ENCODE data around the gene PHOSPHO2.
A peak's percentile ranks its signal among the peaks of the same experiment; 100 is the strongest.

PHOSPHO2 gene

GRCh38 chr2:169716938-169717690, 22.8 kb downstream of the PHOSPHO2 start:
- DNase-seq (ENCODE audit: low spot score): peak; percentile 32

GRCh38 chr2:169717691-169718063, 23.4 kb downstream of the PHOSPHO2 start:
- DNase-seq (ENCODE audit: low spot score): no peak

- DNase-seq (ENCODE audit: low spot score): no peak
Observed at GRCh38 chr2:169718930-169719504, 24.7 kb downstream of the PHOSPHO2 start.

GRCh38 chr2:169721016-169721415, 26.7 kb downstream of the PHOSPHO2 start:
- DNase-seq (ENCODE audit: low spot score): no peak

GRCh38 chr2:169727065-169727464, 32.8 kb downstream of the PHOSPHO2 start:
- DNase-seq (ENCODE audit: low spot score): no peak

DNA sequence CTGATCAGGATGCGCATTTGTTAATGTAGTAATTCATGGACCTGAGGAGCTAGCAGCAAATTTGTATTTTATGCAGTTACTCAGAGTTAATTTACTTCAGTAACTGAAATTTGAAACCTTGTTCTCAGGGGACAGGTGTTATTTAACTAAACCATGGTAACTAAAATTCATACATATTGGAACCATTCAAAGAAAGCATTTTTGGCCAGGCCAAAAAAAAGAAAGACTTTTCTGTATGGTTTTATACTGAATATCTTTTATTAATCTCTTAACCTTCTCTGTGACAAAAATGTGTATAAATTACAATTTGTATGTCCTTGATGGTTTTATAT, 35.0 kb downstream of the PHOSPHO2 start:
- no peak for DNase-seq (ENCODE audit: low spot score)

GRCh38 chr2:169732075-169732474, 37.8 kb downstream of the PHOSPHO2 start:
- no peak for DNase-seq (ENCODE audit: low spot score)

- peak; percentile 35 for DNase-seq (ENCODE audit: low spot score)
Observed at GRCh38 chr2:169732583-169733358, 38.5 kb downstream of the PHOSPHO2 start.

GRCh38 chr2:169734169-169734847, 40.0 kb downstream of the PHOSPHO2 start:
- DNase-seq (ENCODE audit: low spot score): peak; percentile 29

GRCh38 chr2:169735623-169736022, 41.4 kb downstream of the PHOSPHO2 start:
- DNase-seq (ENCODE audit: low spot score): no peak

GRCh38 chr2:169736902-169737301, 42.6 kb downstream of the PHOSPHO2 start:
- no peak for DNase-seq (ENCODE audit: low spot score)

DNA sequence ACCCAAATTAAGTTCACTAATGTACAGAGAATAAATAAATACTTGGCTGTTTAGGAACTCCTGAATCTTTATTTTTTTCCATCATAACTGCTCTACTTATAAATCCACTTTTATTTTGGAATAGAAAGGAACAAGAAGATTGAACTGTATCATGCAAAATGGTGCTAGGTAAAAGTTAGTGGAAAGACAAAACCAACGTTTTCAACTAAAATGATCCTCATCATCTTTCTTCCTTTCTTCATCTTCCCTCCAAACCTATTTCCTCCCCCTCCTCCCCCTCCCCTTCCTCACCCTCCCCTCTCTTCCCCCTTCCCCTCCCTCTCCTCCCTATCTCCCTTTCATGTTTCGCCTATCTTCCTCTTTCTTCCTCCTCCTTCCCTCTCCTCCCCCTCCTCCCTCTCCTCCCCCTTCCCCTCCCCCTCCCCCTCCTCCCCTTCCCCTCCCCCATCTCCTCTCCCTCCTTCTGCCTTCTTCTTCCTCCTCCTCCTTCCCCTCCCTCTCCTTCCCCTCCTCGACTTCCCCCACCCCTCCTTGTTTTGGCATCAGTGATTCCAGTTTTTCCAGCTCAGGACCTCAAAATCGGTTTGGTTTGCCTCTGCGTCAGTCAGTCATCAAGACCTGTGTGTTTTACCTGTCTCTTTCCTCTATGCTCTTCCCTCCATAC, 44.4 kb downstream of the PHOSPHO2 start:
- DNase-seq (ENCODE audit: low spot score): no peak

DNA sequence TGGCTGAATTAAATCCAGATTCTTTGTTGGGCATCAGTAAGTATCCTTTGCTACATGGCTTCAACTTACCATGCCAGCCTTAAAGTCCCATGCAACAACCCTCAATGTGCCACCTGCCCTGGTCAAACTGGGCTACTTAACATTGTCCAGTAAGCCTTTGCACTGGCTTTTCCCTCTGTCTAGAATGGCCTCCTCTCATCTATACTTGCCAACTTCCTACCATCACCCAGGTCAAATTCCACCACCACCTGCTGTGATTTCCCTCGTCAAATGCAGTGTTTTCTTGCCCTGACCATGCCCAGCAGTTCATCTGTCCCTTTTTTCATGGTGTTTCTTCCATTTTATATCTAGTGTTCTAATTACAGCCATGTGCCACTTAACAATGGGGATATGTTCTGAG, 45.1 kb downstream of the PHOSPHO2 start:
- DNase-seq (ENCODE audit: low spot score): no peak

GRCh38 chr2:169743549-169743948, 49.3 kb downstream of the PHOSPHO2 start:
- DNase-seq (ENCODE audit: low spot score): no peak

DNA sequence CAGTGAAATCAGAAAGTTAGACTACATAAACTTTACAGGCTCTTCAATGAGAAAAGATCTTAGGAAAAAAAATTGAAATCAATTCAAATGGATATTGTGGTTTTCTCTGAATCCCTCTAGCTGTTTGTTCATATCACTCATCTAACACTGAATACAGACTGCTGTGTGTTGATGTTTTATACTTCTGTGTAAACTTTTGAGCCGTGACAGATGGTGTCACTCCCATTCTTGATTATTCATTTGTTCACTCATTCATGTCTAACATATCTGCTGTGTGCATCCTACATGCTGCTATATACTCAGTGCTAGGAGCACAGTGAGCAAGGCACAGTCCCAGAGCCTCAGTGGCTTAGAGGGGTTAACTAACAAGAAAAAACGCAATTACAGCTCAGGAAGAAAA, 52.0 kb downstream of the PHOSPHO2 start:
- DNase-seq (ENCODE audit: low spot score): peak; percentile 35

GRCh38 chr2:169748319-169748718, 54.0 kb downstream of the PHOSPHO2 start:
- DNase-seq (ENCODE audit: low spot score): no peak

All from kidney tubule cell (primary cell).